ENCODE results near the gene TMIGD1.
"Not testable (repeated sequence)": the region's sequence is repeated elsewhere in the genome, so short reads cannot be mapped to it uniquely, and the experiment has no call there.

Gene TMIGD1

GRCh38 chr17:30357476-30357875 is 23.6 kb upstream of the TMIGD1 start:
- no peak for DNase-seq

- no peak for DNase-seq
Observed at GRCh38 chr17:30354701-30355100, 20.8 kb upstream of the TMIGD1 start.

DNA sequence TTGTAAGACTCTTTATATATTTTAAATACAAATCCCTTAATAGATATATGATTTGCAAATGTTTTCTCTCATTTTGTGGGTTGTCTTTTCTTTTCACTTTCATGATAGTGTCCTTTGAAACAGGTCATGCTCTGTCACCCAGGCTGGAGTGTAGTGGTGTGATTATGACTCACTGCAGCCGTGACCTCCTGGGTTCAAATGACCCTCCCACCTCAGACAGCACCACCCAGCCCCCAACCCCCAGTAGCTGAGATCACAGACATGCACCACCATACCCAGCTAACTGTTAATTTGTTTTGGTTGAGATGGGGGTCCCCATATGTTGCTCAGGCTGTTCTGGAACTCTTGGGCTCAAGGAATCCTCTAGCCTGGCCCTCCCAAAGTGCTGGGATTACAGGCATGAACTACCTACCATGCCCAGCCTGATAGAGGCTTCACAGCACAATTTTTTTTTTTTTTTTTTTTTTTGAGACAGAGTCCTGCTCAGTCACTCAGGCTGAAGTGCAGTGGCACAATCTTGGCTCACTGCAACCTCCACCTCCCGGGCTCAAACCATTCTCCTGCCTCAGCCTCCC is 18.5 kb upstream of the TMIGD1 start:
- no peak for DNase-seq

DNA sequence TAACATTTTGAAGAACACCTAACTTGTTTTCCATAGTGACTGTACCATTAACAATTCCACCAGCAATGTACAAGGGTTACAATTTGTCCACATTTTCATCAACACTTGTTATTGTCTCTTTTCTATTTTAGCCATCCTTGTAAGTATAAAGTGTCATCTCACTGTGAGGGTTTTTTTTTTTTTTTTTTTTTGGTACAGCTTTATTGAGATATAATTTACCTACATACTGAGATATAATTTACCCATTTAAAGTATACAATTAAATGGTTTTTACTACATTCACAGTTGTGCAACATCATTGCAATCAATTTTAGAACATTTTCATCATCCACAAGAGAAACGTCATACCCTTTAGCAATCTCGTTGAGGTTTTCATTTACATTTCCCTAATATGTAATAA is 17.9 kb upstream of the TMIGD1 start:
- no peak for DNase-seq

GRCh38 chr17:30351263-30351662 is 17.4 kb upstream of the TMIGD1 start:
- not testable (repeated sequence) for DNase-seq

GRCh38 chr17:30349252-30349651 is 15.4 kb upstream of the TMIGD1 start:
- no peak for DNase-seq

GRCh38 chr17:30347488-30347887 is 13.6 kb upstream of the TMIGD1 start:
- DNase-seq: no peak

GRCh38 chr17:30346221-30346795 is 12.5 kb upstream of the TMIGD1 start:
- no peak for DNase-seq

- DNase-seq: no peak
Observed at GRCh38 chr17:30345527-30346075, 11.7 kb upstream of the TMIGD1 start.

DNA sequence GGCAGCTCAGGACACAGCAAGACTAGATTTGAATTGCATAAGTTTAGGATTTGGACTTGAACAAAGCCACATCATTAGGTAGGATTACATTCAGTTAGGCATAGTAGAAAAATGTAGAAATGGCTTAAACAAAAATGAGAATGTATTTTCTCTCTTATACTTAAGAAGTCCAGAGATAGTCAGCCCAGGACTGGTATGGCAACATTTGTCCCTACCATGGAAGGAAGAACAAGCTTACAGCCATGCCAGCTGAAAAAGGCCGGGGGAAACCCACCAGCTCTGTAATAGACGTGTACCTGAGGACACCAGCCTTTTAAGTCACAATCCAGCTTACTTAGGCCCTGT is 11.2 kb upstream of the TMIGD1 start:
- DNase-seq: no peak

DNA sequence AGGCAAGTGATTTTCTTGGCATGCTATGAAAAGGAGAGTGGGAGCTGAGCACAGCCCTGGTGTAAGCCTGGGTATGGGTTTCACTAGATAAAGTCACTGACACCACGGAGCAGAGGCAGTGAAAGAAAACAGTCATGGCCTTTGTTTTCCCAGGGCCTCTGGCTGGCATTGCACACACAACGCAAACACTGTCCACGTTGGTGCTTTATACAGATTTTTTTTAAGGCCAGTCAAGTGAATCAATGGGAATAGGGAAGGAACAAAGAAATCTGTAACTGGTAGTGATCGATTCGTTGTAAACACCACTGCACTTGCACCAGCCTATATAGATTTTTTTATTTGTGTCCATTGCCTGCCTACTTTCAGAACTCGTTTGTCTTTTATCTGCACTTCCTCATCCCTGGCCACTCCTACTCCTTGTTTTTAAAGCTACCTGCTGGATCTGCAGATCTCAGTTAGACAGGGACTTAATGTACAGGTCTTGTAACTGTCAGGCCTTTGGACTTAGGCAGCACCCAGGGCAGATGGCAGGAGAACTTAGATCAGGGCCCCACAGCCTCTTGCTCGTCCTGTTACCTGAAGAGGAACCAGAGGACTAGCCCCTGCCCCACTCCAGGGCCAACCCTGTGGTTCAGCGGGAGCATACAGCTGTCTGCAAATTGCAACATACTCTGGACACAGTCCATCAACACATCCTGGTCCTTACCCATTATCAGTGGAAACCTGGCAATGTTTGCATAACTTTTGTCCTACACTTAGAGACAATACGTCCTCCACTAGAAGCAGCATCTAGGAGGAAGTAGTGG is 10.6 kb upstream of the TMIGD1 start:
- DNase-seq: peak; percentile 38

- DNase-seq: no peak
Observed at GRCh38 chr17:30343796-30344195, 9.9 kb upstream of the TMIGD1 start.

GRCh38 chr17:30343244-30343643 is 9.4 kb upstream of the TMIGD1 start:
- DNase-seq: not testable (repeated sequence)

DNA sequence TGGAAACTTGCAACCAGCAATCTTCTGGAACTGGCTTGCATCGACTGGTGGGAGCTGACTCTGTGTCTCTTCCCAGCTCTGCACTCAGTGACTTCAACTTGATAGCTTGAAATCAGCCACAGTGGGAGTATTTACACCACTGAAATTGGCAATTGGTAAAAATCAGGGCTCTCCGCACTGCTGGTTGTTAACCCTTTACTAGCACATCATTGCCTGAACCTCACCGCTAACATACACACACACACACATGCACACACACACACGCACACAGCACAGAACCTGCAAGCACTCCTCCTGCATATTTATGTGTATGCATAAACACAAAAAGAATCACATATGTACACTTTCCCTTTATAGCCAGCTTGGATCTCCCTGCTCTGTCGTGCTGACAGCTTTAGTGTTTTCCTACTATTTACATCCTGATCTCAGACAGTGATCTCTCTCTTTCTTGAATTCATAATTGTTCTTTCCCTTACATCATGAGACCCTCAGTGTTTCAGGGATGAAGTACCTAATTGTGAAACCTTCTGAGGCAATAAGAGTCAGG is 7.9 kb upstream of the TMIGD1 start:
- no peak for DNase-seq

- no peak for DNase-seq
Observed at GRCh38 chr17:30340801-30341356, 7.0 kb upstream of the TMIGD1 start.

GRCh38 chr17:30339086-30339485 is 5.2 kb upstream of the TMIGD1 start:
- no peak for DNase-seq

DNA sequence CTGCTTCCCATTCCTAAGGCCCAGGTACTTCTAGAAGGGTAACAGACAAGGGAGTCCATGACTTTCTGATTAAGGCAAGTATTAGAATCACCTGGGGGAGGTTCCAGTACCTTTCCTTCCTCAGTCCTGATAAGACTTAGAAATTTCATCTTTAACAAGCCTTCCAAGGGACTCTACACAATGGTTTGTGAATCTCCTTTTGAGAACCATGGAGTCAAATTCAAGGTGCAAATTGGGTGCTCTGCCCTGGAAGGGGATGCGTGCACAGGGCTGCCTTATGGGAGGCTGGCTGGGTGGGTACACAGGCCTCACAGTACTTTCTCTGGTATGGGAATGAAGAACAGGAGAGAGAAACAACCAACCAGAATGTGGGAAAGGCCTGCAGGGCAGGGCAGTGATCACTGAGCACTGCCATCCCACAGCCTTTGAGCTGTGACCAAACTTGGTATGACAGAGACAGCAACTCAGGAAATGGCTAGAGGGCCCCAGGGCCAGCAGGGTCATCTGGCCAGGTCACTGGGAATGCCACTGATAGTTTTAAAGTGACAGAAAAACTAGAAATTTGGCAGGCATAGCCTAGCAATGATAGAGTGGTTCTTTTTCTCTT is 3.6 kb upstream of the TMIGD1 start:
- DNase-seq: no peak

- peak; percentile 38 for DNase-seq
Observed at GRCh38 chr17:30336369-30337171, 2.7 kb upstream of the TMIGD1 start.

DNA sequence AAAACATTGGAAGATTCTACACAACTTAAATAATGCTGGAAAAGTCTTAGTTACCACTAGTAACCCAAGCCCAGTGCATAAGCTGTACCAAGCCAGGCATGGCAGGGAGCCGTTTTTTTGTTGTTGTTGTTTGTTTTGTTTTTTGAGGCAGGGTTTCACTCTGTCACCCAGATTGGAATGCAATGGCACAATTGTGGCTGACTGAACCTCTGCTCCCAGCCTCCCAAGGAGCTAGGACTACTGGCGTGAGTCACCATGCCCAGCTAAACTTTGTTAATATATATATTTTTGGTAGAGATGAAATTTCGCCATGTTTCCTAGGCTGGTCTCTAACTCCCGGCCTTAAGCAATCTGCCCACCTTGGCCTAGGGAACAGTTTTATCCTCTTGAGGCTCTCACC is 564 bp upstream of the TMIGD1 start:
- DNase-seq: no peak

DNA sequence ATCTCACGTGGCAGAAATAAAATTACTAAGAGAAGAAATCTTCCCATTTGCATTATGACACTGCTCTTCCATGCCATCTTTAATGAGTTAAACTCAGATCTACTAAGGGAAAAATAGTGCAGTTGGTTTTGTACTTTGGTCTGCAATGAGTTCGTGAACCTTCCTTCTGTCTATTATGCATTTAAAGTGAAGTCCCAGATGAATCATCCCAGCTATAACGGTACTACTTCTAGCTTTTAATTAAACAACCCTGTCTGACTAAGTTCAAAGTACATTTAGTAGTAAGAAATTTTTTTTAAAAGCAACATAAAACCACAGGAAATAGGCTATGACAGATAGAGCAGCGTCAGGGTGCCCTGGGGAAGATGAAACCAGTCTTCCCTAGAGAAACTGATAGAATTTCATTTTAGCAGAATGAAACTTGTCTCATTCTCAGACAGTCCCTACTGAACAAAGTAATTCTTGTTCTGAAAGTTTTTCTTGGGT is 1.8 kb downstream of the TMIGD1 start:
- no peak for DNase-seq

- DNase-seq: peak; percentile 76
Observed at GRCh38 chr17:30326809-30327208, 7.0 kb downstream of the TMIGD1 start.

DNA sequence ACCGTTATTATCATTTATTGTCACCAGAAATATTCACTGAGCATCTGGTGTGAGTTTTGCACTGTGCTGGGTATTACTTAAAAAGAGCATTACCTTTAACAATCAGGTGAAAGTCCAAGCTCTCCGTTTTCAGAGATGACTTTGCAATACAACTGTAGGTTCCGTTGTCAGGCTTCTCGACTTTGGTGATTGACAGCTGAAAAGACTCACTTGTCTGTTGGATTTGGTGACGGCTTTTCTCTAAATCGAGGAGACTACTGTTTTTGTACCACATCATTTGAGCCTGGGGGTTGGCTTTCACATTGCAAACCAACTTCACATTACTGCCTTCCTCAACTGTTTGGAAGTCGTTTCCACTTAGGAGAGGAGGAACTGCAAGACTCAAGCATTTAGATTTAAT is 9.1 kb downstream of the TMIGD1 start:
- DNase-seq: no peak
